CD4-positive, alpha-beta T cell (primary cell): Measurements from ENCODE around the gene SRP9. TPM values are rescaled to one million over a fixed set of nuclear protein-coding genes. Genes with fewer than 3 reads are reported as not detected.

ENCODE experiments used
- ATAC-seq: fragments of 200-7000 bp; cut with Tn5 transposase; one replicate; pipeline ENCODE4 v1.10.0; 2022; ENCODE audit warnings: mild to moderate bottlenecking; ENCODE audit not compliant: poor library complexity
- CTCF ChIA-PET: fragments of 350-600 bp; sonication (Branson Sonifier 250); formaldehyde crosslinking; loops from one replicate; lab custom pipeline; 2021; ENCODE audit warnings: antibody characterized with exemption, inconsistent platforms; lab: Charles Lee
- POLR2A ChIA-PET: fragments of 350-600 bp; sonication (Branson Sonifier 250); formaldehyde crosslinking; loops from one replicate; lab custom pipeline; 2021; ENCODE audit warnings: antibody characterized with exemption, inconsistent platforms; lab: Charles Lee
- DNase-seq, 14 experiments: peaks; one replicate each; pipeline ENCODE4 v3.0.0-alpha.2; 2013 to 2020; ENCODE audit warnings: mixed read lengths in 2 of 14
- H3K27ac ChIP-seq, 2 donors: one replicate each; pipeline versions ENCODE4 v1.5.1 to v1.7.0; 2013; ENCODE audit warnings: low read length in 2 of 2, low read depth in 1 of 2, mild to moderate bottlenecking in 1 of 2
- H3K27me3 ChIP-seq, 2 experiments: 1 replicate in 1 of 2; 2 replicates in 1 of 2; pipeline versions ENCODE4 v1.6.1 to v1.7.0; 2013; ENCODE audit warnings: low read length in 2 of 2, control low read depth in 1 of 2, mild to moderate bottlenecking in 1 of 2, moderate library complexity in 1 of 2; ENCODE audit not compliant: insufficient read depth in 2 of 2, control insufficient read depth in 1 of 2
- H3K36me3 ChIP-seq: one replicate; pipeline ENCODE4 v1.6.1; 2013; ENCODE audit warnings: low read length, control low read depth; ENCODE audit not compliant: insufficient read depth
- H3K4me1 ChIP-seq: one replicate; pipeline ENCODE4 v1.6.1; 2013; ENCODE audit warnings: low read length, control low read depth; ENCODE audit not compliant: insufficient read depth
- H3K4me3 ChIP-seq: one replicate; pipeline ENCODE4 v1.5.1; 2013; ENCODE audit warnings: mild to moderate bottlenecking, low read length, moderate library complexity
- H3K9me3 ChIP-seq, 2 experiments: 1 replicate in 1 of 2; 2 replicates in 1 of 2; pipeline versions ENCODE4 v1.6.1 to v1.7.0; 2013; ENCODE audit warnings: low read length in 2 of 2, mild to moderate bottlenecking in 2 of 2, control low read depth in 1 of 2, moderate library complexity in 1 of 2; ENCODE audit not compliant: control insufficient read depth in 1 of 2, insufficient read depth in 1 of 2
- H3K27ac Mint-ChIP-seq: one replicate; pipeline ENCODE4 v1.8.0; 2020; ENCODE audit warnings: mixed read lengths
- H3K27me3 Mint-ChIP-seq: one replicate; pipeline ENCODE4 v1.8.0; 2021; ENCODE audit warnings: mixed read lengths
- H3K36me3 Mint-ChIP-seq: one replicate; pipeline ENCODE4 v1.8.0; 2021; ENCODE audit warnings: low read depth, mixed read lengths
- H3K4me1 Mint-ChIP-seq: one replicate; pipeline ENCODE4 v1.8.0; 2021; ENCODE audit warnings: low read depth, mixed read lengths
- H3K4me3 Mint-ChIP-seq: one replicate; pipeline ENCODE4 v1.8.0; 2020; ENCODE audit warnings: mild to moderate bottlenecking, mixed read lengths
- H3K9me3 Mint-ChIP-seq: one replicate; pipeline ENCODE4 v1.8.0; 2020; ENCODE audit warnings: mixed read lengths
- intact Hi-C, 2 experiments: fragments of 100-400 bp; cut with DNase I in 1 of 2; cut with micrococcal nuclease in 1 of 2; formaldehyde crosslinking; loops; one replicate each; pipeline versions ENCODE4 v1.15.1 to v1.9.0; 2023 to 2025; cut with DNase I, micrococcal nuclease
- total RNA-seq, 174 experiments: library from RNA in 2 of 174; stranded (reverse) in 2 of 174; gene quantifications; one replicate each; pipeline ENCODE4 v1.2.3 and lab custom pipeline; 2021 to 2026
- TF ChIP-seq, protein P1 (sequence below): fragments of 200-600 bp; IDR thresholded peaks from one replicate; pipeline ENCODE4 v1.8.0; 2022; ENCODE audit warnings: antibody characterized with exemption, mild to moderate bottlenecking

SRP9 gene
- total RNA-seq, 2 experiments from 2014 or later: 63.7 to 69.8 TPM

DNA sequence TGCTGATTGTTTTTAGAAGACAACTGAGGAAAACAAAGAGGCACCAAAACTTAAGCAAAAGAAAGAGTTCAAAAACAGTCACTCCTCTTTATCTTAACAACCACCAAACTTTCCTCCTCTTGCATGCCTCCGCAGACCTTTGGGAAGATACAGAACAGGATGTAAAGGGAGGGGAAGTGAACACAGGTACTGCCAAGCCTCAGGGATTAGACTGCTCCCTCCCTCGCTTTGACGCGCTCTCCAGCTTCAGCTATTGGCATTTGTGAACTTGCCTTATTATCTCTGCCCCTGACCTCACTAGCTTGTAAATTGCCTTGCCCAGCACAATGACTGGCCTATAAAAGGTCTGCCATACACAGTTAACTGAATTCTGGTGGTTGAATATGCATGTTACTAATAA lies 4.8 kb upstream of the SRP9 start:
- ChIA-PET POLR2A (no interaction called here), CTCF (no interaction called here)
- Mint-ChIP-seq H3K9me3 (no peaks in the 10 kb centered on the region), H3K36me3 (no peaks in the 10 kb centered on the region), H3K27ac (no peak overlapping the region), H3K4me3 (no peak overlapping the region), H3K4me1 (no peaks in the 10 kb centered on the region), H3K27me3 (no peaks in the 10 kb centered on the region)
- TF ChIP-seq, protein P1, sequence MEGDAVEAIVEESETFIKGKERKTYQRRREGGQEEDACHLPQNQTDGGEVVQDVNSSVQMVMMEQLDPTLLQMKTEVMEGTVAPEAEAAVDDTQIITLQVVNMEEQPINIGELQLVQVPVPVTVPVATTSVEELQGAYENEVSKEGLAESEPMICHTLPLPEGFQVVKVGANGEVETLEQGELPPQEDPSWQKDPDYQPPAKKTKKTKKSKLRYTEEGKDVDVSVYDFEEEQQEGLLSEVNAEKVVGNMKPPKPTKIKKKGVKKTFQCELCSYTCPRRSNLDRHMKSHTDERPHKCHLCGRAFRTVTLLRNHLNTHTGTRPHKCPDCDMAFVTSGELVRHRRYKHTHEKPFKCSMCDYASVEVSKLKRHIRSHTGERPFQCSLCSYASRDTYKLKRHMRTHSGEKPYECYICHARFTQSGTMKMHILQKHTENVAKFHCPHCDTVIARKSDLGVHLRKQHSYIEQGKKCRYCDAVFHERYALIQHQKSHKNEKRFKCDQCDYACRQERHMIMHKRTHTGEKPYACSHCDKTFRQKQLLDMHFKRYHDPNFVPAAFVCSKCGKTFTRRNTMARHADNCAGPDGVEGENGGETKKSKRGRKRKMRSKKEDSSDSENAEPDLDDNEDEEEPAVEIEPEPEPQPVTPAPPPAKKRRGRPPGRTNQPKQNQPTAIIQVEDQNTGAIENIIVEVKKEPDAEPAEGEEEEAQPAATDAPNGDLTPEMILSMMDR: no peak
- no peak overlapping the region for H3K27ac ChIP-seq
- peaks cover 20% of the 10 kb centered on the region for H3K4me1 ChIP-seq
- no peaks in the 10 kb centered on the region for H3K27me3 ChIP-seq
- H3K36me3 ChIP-seq: no peaks in the 10 kb centered on the region
- no peaks in the 10 kb centered on the region for H3K9me3 ChIP-seq
- no peak overlapping the region for H3K4me3 ChIP-seq
- ATAC-seq: no peak
- intact Hi-C loops: loop anchor here (5.0 to 10.0 kb wide), 2 partner anchors 69 to 122 kb away; no protein-coding TSS in a partner anchor
- DNase-seq: no peak

DNA sequence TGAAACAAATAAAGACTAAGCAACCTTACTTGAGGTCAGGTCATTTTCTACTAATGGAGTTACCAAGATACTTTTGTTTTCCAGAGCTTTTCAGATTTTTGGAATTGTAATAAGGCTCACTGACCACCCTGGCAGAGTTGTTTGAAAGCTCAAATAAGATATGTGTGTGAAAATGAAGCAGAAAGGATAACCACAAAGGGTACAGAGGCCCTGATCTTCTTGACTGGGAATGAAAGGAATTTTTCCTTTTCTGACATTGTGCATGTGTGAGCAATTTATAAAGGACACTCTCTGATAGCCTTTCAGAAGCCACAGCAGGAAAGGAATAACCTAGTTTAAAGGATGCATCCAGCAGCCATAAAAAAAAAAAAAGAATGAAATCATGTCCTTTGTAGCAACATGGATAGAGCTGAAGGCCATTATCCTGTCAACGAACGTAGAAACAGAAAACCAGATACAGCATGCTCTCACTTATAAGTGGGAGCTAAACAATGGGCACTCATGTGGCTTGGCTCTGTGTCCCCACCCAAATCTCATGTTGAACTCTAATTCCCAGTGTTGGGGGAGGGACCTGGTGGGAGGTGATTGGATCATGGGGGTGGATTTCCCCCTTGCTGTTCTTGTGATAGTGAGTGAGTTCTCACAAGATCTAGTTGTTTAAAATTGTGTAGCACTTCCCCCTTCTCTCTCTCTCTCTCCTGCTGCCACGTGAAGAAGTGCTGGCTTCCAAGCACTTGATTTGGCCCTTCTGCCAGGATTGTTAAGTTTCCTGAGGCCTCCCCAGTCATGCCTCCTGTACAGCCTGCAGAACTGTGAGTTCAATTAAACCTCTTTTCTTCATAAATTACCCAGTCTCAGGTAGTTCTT lies 3.1 kb upstream of the SRP9 start:
- Mint-ChIP-seq H3K27me3 (no peaks in the 10 kb centered on the region), H3K36me3 (no peaks in the 10 kb centered on the region), H3K4me3 (no peak overlapping the region), H3K9me3 (no peaks in the 10 kb centered on the region), H3K4me1 (no peaks in the 10 kb centered on the region), H3K27ac (no peak overlapping the region)
- POLR2A ChIA-PET: no interaction called here
- Histone ChIP-seq H3K4me3 (no peak overlapping the region), H3K27ac (no peak overlapping the region), H3K36me3 (no peaks in the 10 kb centered on the region), H3K4me1 (peaks cover 25% of the 10 kb centered on the region), H3K9me3 (no peaks in the 10 kb centered on the region), H3K27me3 (no peaks in the 10 kb centered on the region)
- DNase-seq (no peak), ATAC-seq (no peak)
- TF ChIP-seq, protein P1: no peak
- CTCF ChIA-PET: no interaction called here
- intact Hi-C loops: loop anchor here (5.0 to 10.0 kb wide), 10 partner anchors 68 to 347 kb away; partner anchors contain the start of genes H3-3A (in 1 of the 2), LBR (in 1 of the 2) and SDE2 (in 1 of the 2)

DNA sequence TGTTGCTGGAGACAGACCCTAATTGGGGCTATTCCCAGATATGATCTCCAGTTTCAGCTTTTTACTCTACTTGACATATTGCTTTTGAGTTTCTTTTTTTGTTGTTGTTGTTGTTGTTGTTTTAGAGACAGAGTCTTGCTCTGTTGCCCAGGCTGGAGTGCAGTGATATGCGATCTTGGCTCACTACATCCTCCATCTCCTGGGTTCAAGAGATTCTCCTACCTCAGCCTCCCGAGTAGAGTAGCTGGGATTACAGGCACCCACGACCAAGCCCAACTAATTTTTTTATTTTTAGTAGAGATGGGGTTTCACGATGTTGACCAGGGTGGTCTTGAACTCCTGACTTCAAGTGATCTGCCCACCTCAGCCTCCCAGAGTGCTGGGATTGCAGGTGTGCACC lies 1.3 kb upstream of the SRP9 start:
- Histone ChIP-seq H3K27ac (peak overlapping the region; percentile 95 to 97), H3K9me3 (no peaks in the 10 kb centered on the region), H3K4me1 (peaks cover 31% of the 10 kb centered on the region), H3K36me3 (peaks cover 7% of the 10 kb centered on the region), H3K4me3 (no peak overlapping the region), H3K27me3 (no peaks in the 10 kb centered on the region)
- intact Hi-C loops: loop anchor here (2.0 to 10.0 kb wide), 11 partner anchors 91 to 349 kb away; partner anchors contain the start of genes H3-3A (in 1 of the 2), LBR (in 1 of the 2) and SDE2 (in 1 of the 2)
- H3K27ac Mint-ChIP-seq: no peak overlapping the region
- ChIA-PET POLR2A (interaction anchor here (0.9 to 4.4 kb wide), 4 partner anchors 34 to 135 kb away, joined by 4 to 98 read pairs (median 50); partner anchors contain the start of genes EPHX1 and TMEM63A), CTCF (interaction anchor here (0.9 kb wide), 1 partner anchor 302 kb away, joined by 3 read pairs; no protein-coding TSS in a partner anchor)
- H3K9me3 Mint-ChIP-seq: no peaks in the 10 kb centered on the region
- DNase-seq (no peak), ATAC-seq (no peak)
- peaks cover 8% of the 10 kb centered on the region for H3K36me3 Mint-ChIP-seq
- peaks cover 8% of the 10 kb centered on the region for H3K4me1 Mint-ChIP-seq
- H3K4me3 Mint-ChIP-seq: no peak overlapping the region
- TF ChIP-seq, protein P1: no peak
- H3K27me3 Mint-ChIP-seq: no peaks in the 10 kb centered on the region
